Kasumi-1 (cell line): ENCODE results near the gene ATRNL1.

ENCODE experiments used
- DNase-seq, 2 experiments: peaks; one replicate each; lab custom pipeline; 2025; lab: John Stamatoyannopoulos, UW

The ATRNL1 gene

GRCh38 chr10:115844591-115844990 lies 751.4 kb downstream of the ATRNL1 start:
- no peak for DNase-seq

- no peak for DNase-seq
These were observed 752.8 kb downstream of the ATRNL1 start for GRCh38 chr10:115845921-115846320.

- no peak for DNase-seq
These were observed 753.4 kb downstream of the ATRNL1 start for GRCh38 chr10:115846528-115846927.

GRCh38 chr10:115849197-115849596 lies 756.0 kb downstream of the ATRNL1 start:
- DNase-seq: no peak

- no peak for DNase-seq
These were observed 757.5 kb downstream of the ATRNL1 start for GRCh38 chr10:115850666-115851065.

- DNase-seq: no peak
These were observed 758.5 kb downstream of the ATRNL1 start for GRCh38 chr10:115851695-115852094.

GRCh38 chr10:115854740-115855435 lies 761.7 kb downstream of the ATRNL1 start:
- no peak for DNase-seq

GRCh38 chr10:115856580-115856979 lies 763.4 kb downstream of the ATRNL1 start:
- no peak for DNase-seq

- no peak for DNase-seq
These were observed 764.7 kb downstream of the ATRNL1 start for GRCh38 chr10:115857856-115858255.

- no peak for DNase-seq
These were observed 767.3 kb downstream of the ATRNL1 start for GRCh38 chr10:115860182-115861107.

GRCh38 chr10:115861455-115861854 lies 768.3 kb downstream of the ATRNL1 start:
- no peak for DNase-seq

- DNase-seq: no peak
These were observed 768.7 kb downstream of the ATRNL1 start for GRCh38 chr10:115861864-115862263.

GRCh38 chr10:115866174-115866573 lies 773.0 kb downstream of the ATRNL1 start:
- no peak for DNase-seq

GRCh38 chr10:115866691-115867090 lies 773.5 kb downstream of the ATRNL1 start:
- DNase-seq: no peak

- no peak for DNase-seq
These were observed 774.1 kb downstream of the ATRNL1 start for GRCh38 chr10:115867305-115867704.

GRCh38 chr10:115871855-115872254 lies 778.7 kb downstream of the ATRNL1 start:
- no peak for DNase-seq

- no peak for DNase-seq
These were observed 782.0 kb downstream of the ATRNL1 start for GRCh38 chr10:115875172-115875571.

- no peak for DNase-seq
These were observed 786.4 kb downstream of the ATRNL1 start for GRCh38 chr10:115879372-115880089.

- no peak for DNase-seq
These were observed 788.9 kb downstream of the ATRNL1 start for GRCh38 chr10:115882021-115882420.

- no peak for DNase-seq
These were observed 790.2 kb downstream of the ATRNL1 start for GRCh38 chr10:115883372-115883771.

GRCh38 chr10:115884331-115884730 lies 791.2 kb downstream of the ATRNL1 start:
- no peak for DNase-seq

GRCh38 chr10:115895166-115895565 lies 802.0 kb downstream of the ATRNL1 start:
- no peak for DNase-seq

GRCh38 chr10:115898242-115898641 lies 805.1 kb downstream of the ATRNL1 start:
- no peak for DNase-seq
